Astrocyte of the cerebellum (primary cell): ENCODE measurements around the gene FGFRL1.
"Not testable (repeated sequence)": the region's sequence is repeated elsewhere in the genome, so short reads cannot be mapped to it uniquely, and the experiment has no call there.

Source experiments
- DNase-seq: peaks from one replicate; pipeline ENCODE4 v3.0.0-alpha.2; 2011; ENCODE audit warnings: low read depth
- H3K4me3 ChIP-seq: 2 replicates; pipeline ENCODE4 v1.5.1; 2011; ENCODE audit warnings: mild to moderate bottlenecking, low read depth, low read length, moderate library complexity
- CTCF ChIP-seq: IDR thresholded peaks from 2 replicates; pipeline ENCODE4 v1.5.1; 2012; ENCODE audit warnings: low read length, low read depth, moderate library complexity, mild to moderate bottlenecking; ENCODE audit errors: missing control alignments
- in situ Hi-C: cut with HindIII; loops from 2 replicates; pipeline ENCODE4 v1.10.0; 2017; ENCODE audit warnings: low sequenced_read_pairs

The FGFRL1 gene

GRCh38 chr4:1045595-1046201, 34.3 kb downstream of the FGFRL1 start:
- in situ Hi-C loops = no loop called here
- TF ChIP-seq CTCF = no peak
- no peak overlapping the region for H3K4me3 ChIP-seq
- no peak for DNase-seq

GRCh38 chr4:1046581-1047011, 35.2 kb downstream of the FGFRL1 start:
- in situ Hi-C loops = not testable (repeated sequence)

GRCh38 chr4:1047106-1047975, 35.9 kb downstream of the FGFRL1 start:
- TF ChIP-seq CTCF = no peak
- in situ Hi-C loops = no loop called here
- H3K4me3 ChIP-seq = peak overlapping the region; percentile 13
- no peak for DNase-seq

More at GRCh38 chr4:1046581-1047011, 35.2 kb downstream of the FGFRL1 start:
- DNase-seq = peak; percentile 59
- peak overlapping the region; percentile 13 for H3K4me3 ChIP-seq

GRCh38 chr4:1047976-1048772, 36.7 kb downstream of the FGFRL1 start:
- in situ Hi-C loops = no loop called here
- DNase-seq = no peak
- TF ChIP-seq CTCF = no peak
- H3K4me3 ChIP-seq = no peak overlapping the region

- in situ Hi-C loops = no loop called here
- TF ChIP-seq CTCF = no peak
- DNase-seq = no peak
- no peak overlapping the region for H3K4me3 ChIP-seq
Measured at GRCh38 chr4:1048773-1049590, 37.6 kb downstream of the FGFRL1 start.

- in situ Hi-C loops = no loop called here
- DNase-seq = no peak
- no peak for TF ChIP-seq CTCF
- H3K4me3 ChIP-seq = no peak overlapping the region
Measured at GRCh38 chr4:1049591-1049905, 38.1 kb downstream of the FGFRL1 start.
